ENCODE results near the gene BFSP2.
A peak's percentile ranks its signal among the peaks of the same experiment; 100 is the strongest.
"Not testable (repeated sequence)": the region's sequence is repeated elsewhere in the genome, so short reads cannot be mapped to it uniquely, and the experiment has no call there.

The BFSP2 gene

DNA sequence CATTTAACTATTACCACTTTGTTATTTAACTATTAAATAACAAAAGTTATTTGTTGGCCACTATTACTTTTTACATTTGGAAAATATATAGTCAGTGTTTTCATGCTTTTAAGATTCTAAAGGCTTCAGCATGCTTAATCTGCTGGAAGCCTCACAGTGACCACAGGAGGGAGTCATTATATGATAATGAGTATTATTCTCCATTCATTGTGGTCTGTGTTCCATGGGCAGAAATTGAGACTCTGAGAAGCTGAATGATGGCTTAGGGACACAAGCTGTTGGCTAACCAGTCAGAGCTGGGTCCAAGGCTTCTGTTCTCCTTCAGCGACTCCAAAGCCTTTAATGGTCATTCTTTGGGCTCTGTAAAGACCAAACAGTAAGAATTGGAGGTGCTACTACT, 64.7 kb downstream of the BFSP2 start:
- no peak for DNase-seq (ENCODE audit: low spot score)
- H3K4me1 Mint-ChIP-seq (ENCODE audit: low read depth): peaks cover 50% of the 10 kb centered on the region
- no peaks in the 10 kb centered on the region for H3K9me3 Mint-ChIP-seq

DNA sequence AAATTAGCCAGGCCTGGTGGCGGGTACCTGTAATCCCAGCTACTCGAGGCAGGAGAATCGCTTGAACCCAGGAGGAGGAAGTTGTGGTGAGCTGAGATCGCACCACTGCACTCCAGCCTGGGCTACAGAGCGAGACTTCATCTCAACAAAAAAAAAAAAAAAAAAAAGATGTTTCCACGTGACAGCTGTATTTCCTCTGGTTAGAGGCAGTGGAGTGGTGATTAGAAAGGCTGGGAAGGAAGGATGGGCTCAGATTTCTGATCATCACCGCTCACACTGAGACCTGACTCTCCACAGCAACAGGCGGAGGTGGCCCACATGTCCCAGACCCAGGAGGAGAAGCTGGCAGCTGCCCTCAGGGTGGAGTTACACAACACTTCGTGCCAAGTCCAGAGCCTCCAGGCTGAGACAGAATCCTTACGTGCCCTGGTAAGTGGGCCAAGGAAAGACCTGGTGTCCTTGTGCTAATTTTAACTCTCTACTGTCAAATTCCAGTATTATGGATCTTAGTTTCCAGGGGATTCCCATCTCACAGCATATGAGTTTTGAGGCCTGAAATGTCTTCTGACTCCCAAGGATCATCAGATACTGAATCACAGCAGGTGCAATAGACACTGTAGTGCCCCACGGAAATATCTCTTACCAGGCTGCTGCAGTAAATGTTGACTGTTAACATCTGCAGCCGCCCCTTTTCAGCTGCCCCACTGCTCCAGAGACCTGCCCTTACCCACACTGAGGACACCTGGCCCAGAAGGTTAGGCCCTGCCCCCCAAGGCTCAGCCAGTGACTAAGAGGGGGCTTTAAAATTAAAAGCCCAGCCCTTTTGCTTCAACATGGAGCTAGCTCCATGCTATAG, 66.9 kb downstream of the BFSP2 start:
- Mint-ChIP-seq H3K27ac (no peak overlapping the region), H3K27me3 (ENCODE audit: low read depth) (no peaks in the 10 kb centered on the region), H3K4me1 (ENCODE audit: low read depth) (peaks cover 36% of the 10 kb centered on the region), H3K4me3 (peak overlapping the region; percentile 10), H3K36me3 (ENCODE audit: low read depth) (no peaks in the 10 kb centered on the region), H3K9me3 (no peaks in the 10 kb centered on the region)
- no peak for DNase-seq (ENCODE audit: low spot score)

More for the DNA sequence above, 64.7 kb downstream of the BFSP2 start:
- Mint-ChIP-seq H3K4me3 (no peak overlapping the region), H3K27me3 (ENCODE audit: low read depth) (no peaks in the 10 kb centered on the region), H3K27ac (no peak overlapping the region), H3K36me3 (ENCODE audit: low read depth) (no peaks in the 10 kb centered on the region)

DNA sequence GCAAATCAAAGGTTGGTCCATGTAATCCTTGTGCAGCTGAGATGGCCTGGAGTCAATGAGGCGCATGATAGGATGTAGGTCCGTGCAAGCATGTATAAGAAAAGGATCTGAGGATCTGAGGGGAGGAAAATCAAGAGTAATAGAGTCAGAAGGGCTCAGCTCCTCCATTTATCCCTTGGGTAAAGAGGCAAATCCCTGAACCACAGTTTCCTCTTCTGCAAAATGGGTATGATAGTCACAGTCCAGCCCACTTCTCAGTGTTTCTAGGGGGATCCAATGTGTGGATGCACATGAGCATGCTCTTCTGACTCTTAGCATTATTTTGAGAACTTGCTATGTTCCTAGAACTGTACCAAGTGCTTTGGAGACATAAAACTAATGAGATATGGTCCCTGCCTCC, 67.9 kb downstream of the BFSP2 start:
- no peak for DNase-seq (ENCODE audit: low spot score)
- peaks cover 34% of the 10 kb centered on the region for H3K4me1 Mint-ChIP-seq (ENCODE audit: low read depth)
- H3K4me3 Mint-ChIP-seq: no peak overlapping the region
- H3K36me3 Mint-ChIP-seq (ENCODE audit: low read depth): no peaks in the 10 kb centered on the region
- H3K9me3 Mint-ChIP-seq: no peaks in the 10 kb centered on the region
- H3K27ac Mint-ChIP-seq: no peak overlapping the region
- no peaks in the 10 kb centered on the region for H3K27me3 Mint-ChIP-seq (ENCODE audit: low read depth)

DNA sequence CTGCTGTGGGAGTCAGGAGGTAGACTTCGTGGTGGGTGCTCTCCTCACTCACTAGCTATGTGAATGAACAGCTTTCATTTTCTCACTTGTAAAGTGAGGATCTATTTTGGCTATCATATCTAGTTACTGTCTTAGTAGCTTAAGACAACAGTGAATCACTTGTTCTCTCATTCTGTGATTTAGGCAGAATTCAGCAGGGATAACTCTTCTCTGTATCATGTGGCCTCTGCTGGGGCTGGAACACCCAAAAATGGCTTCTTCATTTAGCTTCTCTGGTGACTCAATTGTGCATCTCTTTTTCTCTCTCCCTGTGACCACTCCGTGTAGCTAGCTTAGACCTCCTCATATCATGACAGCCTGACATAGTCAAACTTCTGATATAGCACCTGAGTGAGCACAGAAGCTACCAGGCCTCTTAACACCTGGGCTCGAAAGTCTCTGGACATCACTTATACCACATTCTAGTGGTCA, 68.4 kb downstream of the BFSP2 start:
- H3K4me3 Mint-ChIP-seq: no peak overlapping the region
- peaks cover 33% of the 10 kb centered on the region for H3K4me1 Mint-ChIP-seq (ENCODE audit: low read depth)
- no peak overlapping the region for H3K27ac Mint-ChIP-seq
- H3K9me3 Mint-ChIP-seq: no peaks in the 10 kb centered on the region
- no peaks in the 10 kb centered on the region for H3K27me3 Mint-ChIP-seq (ENCODE audit: low read depth)
- no peak for DNase-seq (ENCODE audit: low spot score)
- no peaks in the 10 kb centered on the region for H3K36me3 Mint-ChIP-seq (ENCODE audit: low read depth)

DNA sequence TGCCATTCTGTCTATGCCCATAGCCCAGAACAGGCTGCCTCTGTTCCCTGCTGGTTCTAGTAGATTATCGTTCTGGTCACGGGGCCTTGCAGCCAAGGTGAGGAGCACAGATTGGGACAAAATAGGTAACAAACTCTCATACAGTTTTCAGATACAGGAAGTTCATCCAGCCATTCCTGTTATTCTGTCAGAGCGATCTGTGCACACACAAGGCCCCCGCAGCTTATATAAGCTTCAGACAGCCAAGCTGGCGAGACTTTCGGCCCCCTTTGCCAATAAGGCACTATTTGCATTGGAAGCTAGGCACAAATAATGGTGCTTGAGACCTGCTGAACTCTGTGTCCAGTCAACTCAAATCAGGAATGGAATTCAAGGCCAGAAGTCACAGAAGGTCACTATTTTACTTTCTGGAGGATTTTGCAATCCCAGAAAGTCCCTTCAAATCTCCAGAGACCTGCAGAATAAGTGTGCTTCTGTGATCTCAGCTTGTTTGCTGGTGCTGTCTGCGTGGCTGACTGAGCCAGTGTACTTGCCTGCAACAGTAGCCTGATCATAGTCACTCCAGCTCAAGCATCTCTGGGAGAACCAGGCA, 69.4 kb downstream of the BFSP2 start:
- peaks cover 28% of the 10 kb centered on the region for H3K4me1 Mint-ChIP-seq (ENCODE audit: low read depth)
- DNase-seq (ENCODE audit: low spot score): no peak
- no peaks in the 10 kb centered on the region for H3K27me3 Mint-ChIP-seq (ENCODE audit: low read depth)
- no peaks in the 10 kb centered on the region for H3K9me3 Mint-ChIP-seq
- H3K36me3 Mint-ChIP-seq (ENCODE audit: low read depth): no peaks in the 10 kb centered on the region
- H3K27ac Mint-ChIP-seq: no peak overlapping the region
- no peak overlapping the region for H3K4me3 Mint-ChIP-seq

DNA sequence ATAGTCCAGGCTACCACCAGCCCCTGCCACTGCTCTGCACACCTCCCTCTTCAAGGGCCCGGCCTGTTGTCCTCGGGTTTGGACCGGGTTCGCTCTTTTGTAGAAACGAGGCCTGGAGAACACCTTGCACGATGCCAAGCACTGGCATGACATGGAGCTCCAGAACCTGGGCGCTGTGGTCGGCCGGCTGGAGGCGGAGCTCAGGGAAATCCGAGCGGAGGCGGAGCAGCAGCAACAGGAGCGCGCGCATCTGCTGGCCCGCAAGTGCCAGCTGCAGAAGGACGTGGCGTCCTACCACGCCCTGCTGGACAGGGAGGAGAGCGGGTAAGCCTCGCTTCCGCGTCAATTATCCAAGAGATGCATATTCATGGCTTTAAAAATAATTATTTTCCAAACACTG, 72.4 kb downstream of the BFSP2 start:
- no peak for DNase-seq (ENCODE audit: low spot score)
- Mint-ChIP-seq H3K4me3 (no peak overlapping the region), H3K27ac (no peak overlapping the region), H3K36me3 (ENCODE audit: low read depth) (no peaks in the 10 kb centered on the region), H3K9me3 (no peaks in the 10 kb centered on the region), H3K4me1 (ENCODE audit: low read depth) (peaks cover 48% of the 10 kb centered on the region), H3K27me3 (ENCODE audit: low read depth) (no peaks in the 10 kb centered on the region)

DNA sequence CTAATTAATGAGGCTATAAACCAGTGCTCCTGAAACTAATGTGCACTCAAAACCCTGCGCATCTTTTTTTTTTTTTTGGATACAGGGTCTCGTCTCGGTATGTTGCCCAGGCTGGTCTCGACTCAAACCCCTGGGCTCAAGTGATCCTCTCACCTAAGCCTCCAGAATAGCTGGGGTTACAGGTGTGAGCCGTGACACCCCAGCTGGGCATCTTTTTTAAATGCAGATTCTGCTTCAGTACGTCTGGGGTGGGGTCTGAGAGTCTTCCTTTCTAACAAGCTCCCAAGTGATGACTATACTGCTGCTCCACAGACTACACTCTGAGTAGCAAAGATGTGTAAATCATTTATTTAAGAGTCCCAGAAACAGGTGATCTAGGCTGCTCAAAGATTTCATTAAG, 73.0 kb downstream of the BFSP2 start:
- no peaks in the 10 kb centered on the region for H3K9me3 Mint-ChIP-seq
- H3K27ac Mint-ChIP-seq: no peak overlapping the region
- no peak for DNase-seq (ENCODE audit: low spot score)
- H3K27me3 Mint-ChIP-seq (ENCODE audit: low read depth): no peaks in the 10 kb centered on the region
- H3K4me1 Mint-ChIP-seq (ENCODE audit: low read depth): peaks cover 49% of the 10 kb centered on the region
- no peaks in the 10 kb centered on the region for H3K36me3 Mint-ChIP-seq (ENCODE audit: low read depth)
- no peak overlapping the region for H3K4me3 Mint-ChIP-seq

DNA sequence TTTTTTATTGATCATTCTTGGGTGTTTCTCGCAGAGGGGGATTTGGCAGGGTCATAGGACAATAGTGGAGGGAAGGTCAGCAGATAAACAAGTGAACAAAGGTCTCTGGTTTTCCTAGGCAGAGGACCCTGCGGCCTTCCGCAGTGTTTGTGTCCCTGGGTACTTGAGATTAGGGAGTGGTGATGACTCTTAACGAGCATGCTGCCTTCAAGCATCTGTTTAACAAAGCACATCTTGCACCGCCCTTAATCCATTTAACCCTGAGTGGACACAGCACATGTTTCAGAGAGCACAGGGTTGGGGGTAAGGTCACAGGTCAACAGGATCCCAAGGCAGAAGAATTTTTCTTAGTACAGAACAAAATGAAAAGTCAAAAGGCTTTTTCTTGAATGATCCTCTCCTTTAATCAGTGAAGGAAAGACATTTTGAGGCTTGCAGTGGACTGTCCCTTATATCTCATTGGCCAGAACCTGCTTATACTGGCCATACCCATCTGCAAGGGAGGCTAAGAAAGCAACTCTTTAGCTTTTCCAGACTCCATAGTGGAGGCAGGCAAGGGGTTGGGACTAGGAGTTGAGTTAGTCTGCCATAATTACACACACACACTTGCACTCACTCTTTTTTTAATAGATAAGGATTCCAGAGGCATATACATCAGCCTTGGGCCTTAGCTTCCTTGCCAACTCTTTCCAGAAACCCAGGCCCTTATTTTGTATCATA, 73.8 kb downstream of the BFSP2 start:
- Mint-ChIP-seq H3K4me3 (peak overlapping the region; percentile 3), H3K4me1 (ENCODE audit: low read depth) (peaks cover 50% of the 10 kb centered on the region)
- not testable (repeated sequence) for H3K36me3 Mint-ChIP-seq (ENCODE audit: low read depth); H3K27me3 Mint-ChIP-seq (ENCODE audit: low read depth); DNase-seq (ENCODE audit: low spot score); H3K27ac Mint-ChIP-seq; H3K9me3 Mint-ChIP-seq

DNA sequence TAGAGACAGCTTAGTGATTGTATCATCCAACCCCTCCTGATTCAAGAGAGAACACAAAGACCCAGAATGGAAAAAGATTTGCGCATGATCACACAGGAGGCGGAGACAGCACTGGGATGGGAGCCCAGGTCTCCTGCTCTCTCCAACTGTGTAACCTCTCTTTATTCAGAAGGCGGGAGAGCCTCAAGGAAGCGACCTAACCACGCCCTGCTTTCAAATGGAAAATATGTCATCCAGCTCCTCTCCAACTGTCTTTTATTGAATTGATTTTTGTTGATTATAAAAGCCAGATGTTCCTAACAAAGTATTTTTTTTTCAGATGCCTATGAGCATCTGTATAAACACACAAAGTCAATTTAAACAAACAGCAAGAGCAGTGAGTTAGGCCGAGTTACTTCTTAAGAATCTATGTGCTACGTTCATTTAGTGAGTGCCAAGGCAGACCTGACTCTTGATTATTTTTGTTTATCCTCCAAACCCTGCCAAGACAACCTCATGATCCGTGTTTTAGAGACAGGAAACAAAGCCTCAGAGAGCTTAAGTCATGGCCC, 74.5 kb downstream of the BFSP2 start:
- DNase-seq (ENCODE audit: low spot score): no peak
- peak overlapping the region; percentile 56 for H3K27ac Mint-ChIP-seq
- peaks cover 54% of the 10 kb centered on the region for H3K4me1 Mint-ChIP-seq (ENCODE audit: low read depth)
- H3K4me3 Mint-ChIP-seq: peak overlapping the region; percentile 3
- no peaks in the 10 kb centered on the region for H3K36me3 Mint-ChIP-seq (ENCODE audit: low read depth)
- no peaks in the 10 kb centered on the region for H3K9me3 Mint-ChIP-seq
- no peaks in the 10 kb centered on the region for H3K27me3 Mint-ChIP-seq (ENCODE audit: low read depth)

DNA sequence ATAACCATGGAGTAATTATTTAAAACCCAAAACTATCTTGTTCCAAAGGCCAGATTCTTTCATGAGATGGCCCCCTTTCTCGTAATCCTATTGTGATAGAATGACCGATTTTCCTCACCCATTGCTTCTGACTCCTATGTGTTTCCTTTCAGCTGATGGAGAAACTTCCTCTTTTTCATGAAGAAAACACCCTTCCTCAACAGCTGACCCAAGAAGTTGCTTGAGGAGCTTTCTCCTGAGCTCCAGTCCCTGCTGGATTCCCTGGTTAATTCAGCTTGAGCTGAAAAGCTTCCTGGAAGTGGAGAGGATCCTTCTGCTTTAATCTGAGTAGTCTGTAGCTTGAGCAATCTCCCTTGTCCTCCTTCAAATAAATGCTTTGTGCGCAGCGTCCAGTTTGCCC, 75.0 kb downstream of the BFSP2 start:
- H3K9me3 Mint-ChIP-seq: no peaks in the 10 kb centered on the region
- DNase-seq (ENCODE audit: low spot score): no peak
- no peaks in the 10 kb centered on the region for H3K27me3 Mint-ChIP-seq (ENCODE audit: low read depth)
- H3K4me3 Mint-ChIP-seq: peak overlapping the region; percentile 59
- H3K27ac Mint-ChIP-seq: peak overlapping the region; percentile 79
- no peaks in the 10 kb centered on the region for H3K36me3 Mint-ChIP-seq (ENCODE audit: low read depth)
- H3K4me1 Mint-ChIP-seq (ENCODE audit: low read depth): peaks cover 54% of the 10 kb centered on the region

DNA sequence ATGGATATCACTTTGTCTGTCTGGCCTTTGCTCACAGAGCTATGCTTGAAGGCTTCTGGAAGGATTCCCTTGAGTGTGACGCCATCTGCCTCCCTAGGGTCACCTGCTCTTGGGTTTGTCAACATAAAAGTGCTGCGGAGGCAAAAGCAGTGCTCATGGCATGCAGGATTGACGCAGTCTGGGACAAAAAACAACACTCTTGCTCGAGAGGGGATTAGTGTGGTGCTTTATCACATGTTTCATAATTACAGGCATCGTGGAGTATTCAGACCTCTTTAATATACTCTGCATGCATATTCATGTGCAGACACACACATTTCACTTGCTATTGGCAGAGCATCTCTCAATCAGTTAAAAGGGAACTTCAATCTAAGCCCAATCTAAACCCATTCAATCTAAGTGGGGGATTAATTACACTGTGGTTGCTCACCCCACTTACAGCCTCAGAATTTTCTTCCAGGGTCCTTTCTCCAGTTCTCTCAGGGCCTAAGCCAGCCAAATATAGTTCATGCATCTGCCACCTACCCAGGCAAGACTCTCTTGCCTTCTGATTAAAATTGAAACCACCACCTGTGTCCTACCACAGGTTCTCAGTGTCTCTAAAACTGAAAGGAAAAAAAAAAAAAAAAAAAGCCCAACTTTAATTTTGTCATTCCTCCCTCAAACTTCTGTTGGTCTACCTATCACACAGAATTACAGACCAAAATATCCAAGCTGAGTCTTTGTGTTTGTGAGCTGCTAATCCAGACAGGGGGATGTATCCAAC, 75.6 kb downstream of the BFSP2 start:
- Mint-ChIP-seq H3K4me1 (ENCODE audit: low read depth) (peaks cover 58% of the 10 kb centered on the region), H3K27me3 (ENCODE audit: low read depth) (no peaks in the 10 kb centered on the region), H3K9me3 (no peaks in the 10 kb centered on the region), H3K27ac (peak overlapping the region; percentile 79), H3K4me3 (peak overlapping the region; percentile 59), H3K36me3 (ENCODE audit: low read depth) (peaks cover 4% of the 10 kb centered on the region)
- DNase-seq (ENCODE audit: low spot score): peak; percentile 29

DNA sequence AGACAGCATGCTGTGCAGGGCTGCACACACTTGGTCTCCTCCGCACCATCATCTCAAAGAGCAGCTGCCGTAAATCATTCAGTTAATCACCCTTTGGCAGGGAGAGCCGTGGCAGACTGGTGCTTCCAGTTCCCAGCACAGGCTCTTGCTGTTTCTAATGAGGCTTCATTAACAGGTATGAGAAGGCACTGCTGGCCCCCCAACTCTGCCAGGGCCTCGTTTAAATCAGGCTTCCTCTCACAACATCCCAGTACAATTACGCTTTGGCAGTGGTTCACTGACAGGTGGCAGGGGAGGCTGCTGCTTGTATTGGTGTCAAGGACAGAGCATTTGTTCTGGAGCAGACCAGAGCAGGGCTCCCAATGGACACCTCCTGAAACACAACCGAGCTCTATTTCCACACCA, 77.1 kb downstream of the BFSP2 start:
- Mint-ChIP-seq H3K4me1 (ENCODE audit: low read depth) (peaks cover 61% of the 10 kb centered on the region), H3K9me3 (no peaks in the 10 kb centered on the region), H3K27me3 (ENCODE audit: low read depth) (no peaks in the 10 kb centered on the region), H3K36me3 (ENCODE audit: low read depth) (peaks cover 4% of the 10 kb centered on the region), H3K4me3 (no peak overlapping the region), H3K27ac (no peak overlapping the region)
- DNase-seq (ENCODE audit: low spot score): no peak

DNA sequence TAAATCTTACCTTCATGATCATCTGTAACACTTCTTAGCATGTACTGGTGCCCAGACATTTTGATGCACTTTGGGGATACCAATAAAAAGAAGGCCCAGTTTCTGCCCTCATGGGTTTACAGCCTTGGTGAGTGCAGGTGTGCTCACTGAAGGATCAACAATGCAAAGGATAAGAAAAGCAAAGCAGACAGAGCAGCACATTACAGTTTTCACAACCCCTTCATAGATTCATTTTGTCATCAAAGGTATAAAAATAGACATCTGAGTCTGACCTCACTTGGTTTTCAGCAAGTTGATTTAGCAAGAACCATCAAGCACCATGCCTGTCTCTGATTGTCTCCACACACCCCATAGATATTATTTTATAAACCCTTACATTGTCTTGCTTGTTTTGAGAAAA, 77.6 kb downstream of the BFSP2 start:
- Mint-ChIP-seq H3K4me3 (no peak overlapping the region), H3K27ac (no peak overlapping the region), H3K4me1 (ENCODE audit: low read depth) (peaks cover 63% of the 10 kb centered on the region), H3K9me3 (no peaks in the 10 kb centered on the region), H3K36me3 (ENCODE audit: low read depth) (peaks cover 4% of the 10 kb centered on the region), H3K27me3 (ENCODE audit: low read depth) (no peaks in the 10 kb centered on the region)
- DNase-seq (ENCODE audit: low spot score): no peak

Data from T-helper 2 cell treated with Interferon-gamma antibody and Interleukin-4, amounts not matched to agents 5 μg/mL and 100 μg/mL, for 36 hours (primary cell).